ENCODE results near the gene MYO7A. TPM values are rescaled to one million over a fixed set of nuclear protein-coding genes. Genes with fewer than 3 reads are reported as not detected.
"Not testable (repeated sequence)": the region's sequence is repeated elsewhere in the genome, so short reads cannot be mapped to it uniquely, and the experiment has no call there.

MYO7A gene
- total RNA-seq, 1 donor from 2014 or later, result 0.18 TPM

DNA sequence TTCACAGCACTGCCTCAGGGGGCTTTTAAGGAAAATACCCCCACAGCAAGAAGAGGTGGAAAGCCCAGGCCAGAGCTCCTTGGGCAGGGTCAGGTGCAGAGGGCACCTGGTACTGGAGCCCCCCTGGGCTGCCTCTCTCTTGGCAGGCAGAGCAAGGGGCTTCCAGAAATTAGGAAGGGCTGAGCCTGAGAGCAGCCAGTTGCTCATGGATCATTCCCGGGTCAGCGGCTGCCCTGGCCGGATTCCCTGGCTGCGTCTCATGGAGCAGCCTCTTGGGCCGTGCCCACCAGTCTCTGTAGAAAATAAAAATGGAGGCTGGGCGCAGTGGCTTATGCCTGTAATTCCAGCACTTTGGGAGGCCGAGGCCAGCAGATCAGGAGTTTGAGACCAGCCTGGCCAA lies 35.7 kb upstream of the MYO7A start:
- DNase-seq (ENCODE audit: extremely low read depth, low read depth, low spot score), result no peak

DNA sequence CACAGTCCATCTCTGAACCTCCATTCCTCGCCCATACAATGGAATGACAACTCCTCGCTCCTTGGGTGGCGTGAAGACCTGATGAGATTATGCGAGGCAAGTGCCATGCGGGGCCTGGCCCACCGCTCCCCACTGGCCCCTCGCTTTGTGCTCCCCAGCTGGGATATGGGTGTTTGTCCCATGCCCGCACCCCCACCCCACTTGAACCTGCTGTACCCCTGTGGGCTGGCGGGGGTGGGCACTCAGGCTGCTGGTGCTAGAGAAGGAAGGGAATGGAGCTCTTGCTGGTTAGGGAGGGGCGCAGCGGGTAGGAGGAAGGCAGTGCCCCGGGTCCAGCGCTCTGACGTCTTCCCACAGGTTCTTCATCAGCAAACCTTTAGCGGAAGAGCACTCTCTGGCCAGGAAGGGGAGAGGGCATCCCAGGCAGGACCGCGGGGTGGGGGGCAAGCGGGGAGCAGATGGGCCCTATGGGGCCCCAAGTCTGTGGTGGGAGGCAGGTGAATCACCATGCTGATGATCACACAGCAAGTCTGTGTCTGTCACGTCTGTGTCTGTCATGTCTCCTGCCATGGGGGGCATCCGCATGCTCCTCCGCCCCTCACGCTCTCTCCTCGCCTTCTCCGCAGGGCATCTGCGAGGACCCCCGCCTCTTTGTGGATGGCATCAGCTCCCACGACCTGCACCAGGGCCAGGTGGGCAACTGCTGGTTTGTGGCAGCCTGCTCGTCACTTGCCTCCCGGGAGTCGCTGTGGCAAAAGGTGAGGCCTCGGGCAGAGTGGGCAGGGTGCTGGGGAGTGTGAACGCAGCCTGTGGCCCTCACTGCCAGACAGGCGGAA lies 34.8 kb upstream of the MYO7A start:
- DNase-seq (ENCODE audit: extremely low read depth, low read depth, low spot score), result no peak

DNA sequence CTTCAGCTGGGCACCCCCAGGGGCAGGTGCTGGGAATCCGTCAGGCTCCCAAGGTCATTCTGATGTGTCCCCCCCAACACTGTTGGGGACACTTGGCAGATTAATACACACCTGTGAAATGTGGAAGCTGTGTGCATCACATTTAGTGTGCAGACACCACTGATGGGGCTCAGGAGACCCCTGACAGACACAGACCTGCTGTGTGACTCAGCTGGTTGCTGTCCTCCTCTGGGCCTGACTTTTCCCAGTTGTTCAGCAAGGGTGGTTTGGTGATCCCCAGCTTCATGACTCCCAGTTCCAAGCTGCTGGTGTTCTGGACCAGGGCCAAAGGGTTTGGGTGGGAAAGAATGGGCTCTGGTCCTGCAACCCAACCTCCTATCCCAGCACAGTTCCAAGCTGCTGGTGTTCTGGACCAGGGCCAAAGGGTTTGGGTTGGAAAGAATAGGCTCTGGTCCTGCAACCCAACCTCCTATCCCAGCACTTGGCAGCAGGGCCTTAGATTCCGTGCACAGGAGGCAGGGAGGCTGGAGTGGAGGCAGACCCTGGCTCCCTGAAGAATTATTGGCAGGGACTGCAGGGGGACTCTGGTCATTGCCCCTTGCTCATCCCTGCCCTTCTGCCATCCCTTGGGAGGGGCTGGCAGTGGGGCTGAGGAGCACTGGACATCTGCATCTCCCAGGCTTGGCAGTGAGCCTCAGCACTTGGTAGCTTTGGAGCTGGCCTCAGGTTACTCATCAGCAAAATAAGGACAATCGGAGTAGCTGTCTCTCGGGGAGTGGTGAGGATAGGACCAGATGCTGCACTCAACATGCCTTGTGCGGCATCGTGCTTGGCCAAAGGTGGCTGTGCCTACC lies 33.8 kb upstream of the MYO7A start:
- DNase-seq (ENCODE audit: extremely low read depth, low read depth, low spot score), result no peak

DNA sequence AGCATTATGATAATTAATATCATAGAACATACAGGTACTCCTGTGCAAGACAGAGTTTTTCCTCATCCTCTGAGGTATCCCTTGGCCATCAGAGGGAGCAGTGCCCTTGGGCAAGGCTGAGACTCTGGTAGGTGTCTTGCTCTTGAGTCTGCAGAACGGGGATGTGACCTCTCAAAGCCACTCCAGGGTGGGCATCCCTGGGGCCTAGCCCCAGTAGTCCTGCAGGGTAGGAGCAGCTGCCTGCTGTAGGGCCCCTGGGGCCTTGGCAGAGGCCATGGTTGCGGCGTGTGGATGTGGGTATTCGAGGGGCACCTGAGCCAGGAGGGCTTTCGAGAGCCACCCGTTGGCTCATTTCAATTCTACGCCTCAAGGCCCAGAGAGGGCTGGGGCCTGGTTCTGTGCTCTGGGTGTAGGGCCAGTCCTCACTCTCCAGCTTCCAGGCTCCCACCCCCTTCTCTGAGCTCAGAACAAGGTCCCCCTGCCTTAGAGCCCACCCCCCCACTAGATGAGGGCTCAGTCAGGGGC lies 33.1 kb upstream of the MYO7A start:
- DNase-seq (ENCODE audit: extremely low read depth, low read depth, low spot score), result no peak

DNA sequence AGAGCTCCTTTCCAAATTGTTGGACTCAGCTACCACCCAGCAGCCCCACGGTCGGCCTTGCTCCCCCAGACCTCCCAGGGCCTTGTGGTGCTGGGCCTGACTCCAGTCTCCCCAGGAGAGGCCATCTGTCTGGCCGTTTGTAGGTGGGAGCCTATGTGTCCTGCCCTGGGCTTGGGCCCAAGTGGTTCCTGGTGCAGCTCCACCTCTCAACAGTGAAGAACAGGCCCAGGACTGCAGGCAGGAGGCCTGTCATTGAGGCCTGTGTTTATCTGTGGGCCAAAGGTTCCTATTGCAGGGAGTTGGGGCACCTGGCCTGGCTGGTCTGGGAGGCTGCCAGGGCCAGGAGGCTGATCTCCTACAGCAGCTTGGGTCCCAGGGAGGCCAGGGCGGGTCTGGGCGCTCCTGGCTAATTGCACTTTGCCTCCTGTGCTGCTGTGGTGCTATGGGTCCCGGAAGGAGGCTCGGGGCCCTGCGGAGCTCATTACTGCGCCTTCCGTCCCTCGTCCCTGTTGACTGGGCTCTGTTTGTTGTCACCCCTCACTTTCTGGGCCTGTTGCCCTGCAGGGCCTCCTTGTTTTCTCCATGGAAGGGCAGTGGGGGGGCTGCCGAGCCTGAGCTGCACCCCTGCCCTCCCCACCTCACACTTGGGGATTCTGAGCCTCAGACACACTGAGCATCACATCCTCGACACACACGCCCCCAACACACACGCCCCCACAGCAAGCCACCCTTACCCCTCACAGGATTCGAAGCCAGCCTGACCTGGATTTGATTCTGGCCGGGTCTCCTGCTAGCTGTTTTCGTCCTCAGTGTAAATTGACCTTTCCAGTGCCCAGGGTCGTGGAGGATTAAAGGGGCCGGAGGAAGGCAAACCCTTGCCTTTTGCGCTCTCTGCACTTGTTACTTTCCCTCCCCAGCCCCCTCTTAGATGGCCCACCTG lies 32.2 kb upstream of the MYO7A start:
- no peak for DNase-seq (ENCODE audit: extremely low read depth, low read depth, low spot score)

DNA sequence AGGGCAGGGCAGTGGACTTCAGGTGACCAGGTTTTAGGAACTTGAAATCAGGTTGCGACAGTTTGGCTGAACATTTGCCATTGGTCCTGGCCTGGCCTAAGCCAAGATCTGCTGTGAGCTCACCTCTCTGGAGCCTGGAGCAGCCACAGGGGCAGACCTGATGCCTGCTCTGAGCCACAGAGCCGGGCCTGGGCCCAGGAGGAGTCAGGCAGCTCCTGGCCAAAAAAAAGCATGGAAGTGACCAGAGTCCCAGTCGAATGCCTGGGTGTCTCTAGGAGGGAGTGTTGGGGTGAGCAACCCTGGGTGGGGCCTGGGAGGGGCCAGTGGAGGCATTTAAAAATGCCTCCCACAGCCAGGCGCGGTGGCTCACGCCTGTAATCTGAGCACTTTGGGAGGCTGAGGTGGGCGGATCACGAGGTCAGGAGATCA lies 31.4 kb upstream of the MYO7A start:
- DNase-seq (ENCODE audit: extremely low read depth, low read depth, low spot score), result no peak

DNA sequence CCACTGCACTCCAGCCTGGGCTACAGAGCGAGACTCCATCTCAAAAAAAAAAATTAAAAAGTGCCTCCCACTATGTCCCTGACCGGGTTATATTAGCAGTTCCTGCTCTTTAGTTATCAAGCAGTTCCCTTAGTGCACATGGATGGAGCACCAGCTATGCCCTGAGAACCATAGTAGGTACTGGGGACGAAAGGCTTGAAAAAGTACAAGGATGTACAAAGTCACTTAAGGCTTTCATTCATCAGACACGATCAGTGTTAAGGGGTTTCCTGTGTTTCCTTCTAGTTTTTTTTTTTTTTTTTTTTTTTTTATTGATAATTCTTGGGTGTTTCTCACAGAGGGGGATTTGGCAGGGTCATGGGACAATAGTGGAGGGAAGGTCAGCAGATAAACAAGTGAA lies 30.9 kb upstream of the MYO7A start:
- not testable (repeated sequence) for DNase-seq (ENCODE audit: extremely low read depth, low read depth, low spot score)

DNA sequence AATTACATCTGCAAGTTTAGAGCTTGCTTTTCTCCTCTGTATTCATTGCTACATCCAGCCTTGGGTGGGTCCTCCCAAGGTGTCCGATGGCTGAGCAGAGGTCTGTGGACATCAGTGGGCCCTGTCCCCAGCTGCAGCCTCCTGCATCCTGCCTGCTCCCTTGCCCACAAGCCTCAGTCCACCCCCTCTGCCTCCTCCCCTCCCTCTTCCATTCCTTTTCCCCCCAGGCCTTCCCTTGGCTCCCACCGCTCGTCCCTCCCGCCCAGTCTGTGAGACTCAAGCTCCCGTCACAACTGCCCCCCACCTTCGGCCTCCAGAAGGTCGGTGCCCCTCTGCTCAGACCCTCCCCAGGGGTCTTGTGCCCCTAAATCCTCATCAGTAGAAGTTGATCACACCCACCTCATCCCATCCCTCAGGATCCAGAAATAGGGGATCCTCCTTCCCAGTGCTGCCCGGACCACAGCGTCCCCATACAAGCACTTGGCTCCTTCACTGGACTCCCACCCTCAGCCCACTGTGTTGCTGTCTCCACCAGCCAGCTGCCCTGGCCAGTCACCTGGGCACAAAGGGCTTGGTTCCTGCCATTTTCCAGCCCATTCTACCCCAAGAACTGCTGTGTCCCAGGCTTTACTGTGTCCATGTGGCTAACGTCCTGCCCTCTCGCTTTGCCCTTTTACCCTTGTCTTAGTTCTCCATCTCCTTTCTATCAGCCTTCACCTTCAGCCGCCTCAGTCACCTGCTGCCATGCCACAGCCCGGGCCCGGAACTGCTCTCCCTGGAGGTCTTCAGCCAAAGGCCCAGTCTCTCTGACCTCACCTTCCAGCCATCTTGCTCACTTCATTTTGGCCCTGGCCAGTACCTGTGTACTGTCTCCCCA lies 27.6 kb upstream of the MYO7A start:
- no peak for DNase-seq (ENCODE audit: extremely low read depth, low read depth, low spot score)

DNA sequence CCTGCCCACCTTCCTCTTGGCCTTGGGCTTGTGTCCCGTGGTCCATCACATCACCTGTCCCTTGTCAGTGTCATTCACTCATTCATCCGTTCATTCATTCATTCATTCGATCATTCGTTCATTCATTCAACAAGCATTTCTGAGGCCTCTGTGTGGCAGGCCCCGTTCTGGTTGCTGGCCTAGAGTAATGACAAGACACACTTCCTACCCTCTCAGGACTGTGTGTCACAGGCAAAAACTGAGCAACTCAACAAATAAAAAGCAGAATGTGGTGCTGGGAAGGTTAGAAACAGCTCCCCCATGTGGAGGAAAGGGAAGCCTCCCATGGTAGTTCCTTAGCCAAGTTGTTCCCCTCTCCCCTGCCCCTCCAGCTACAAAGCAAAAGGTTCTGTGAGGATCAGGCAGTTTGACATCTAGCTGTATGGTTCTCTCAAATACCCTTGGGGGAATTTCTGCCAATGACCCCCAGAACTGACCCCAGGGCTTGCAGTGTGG lies 27.0 kb upstream of the MYO7A start:
- DNase-seq (ENCODE audit: extremely low read depth, low read depth, low spot score), result no peak

DNA sequence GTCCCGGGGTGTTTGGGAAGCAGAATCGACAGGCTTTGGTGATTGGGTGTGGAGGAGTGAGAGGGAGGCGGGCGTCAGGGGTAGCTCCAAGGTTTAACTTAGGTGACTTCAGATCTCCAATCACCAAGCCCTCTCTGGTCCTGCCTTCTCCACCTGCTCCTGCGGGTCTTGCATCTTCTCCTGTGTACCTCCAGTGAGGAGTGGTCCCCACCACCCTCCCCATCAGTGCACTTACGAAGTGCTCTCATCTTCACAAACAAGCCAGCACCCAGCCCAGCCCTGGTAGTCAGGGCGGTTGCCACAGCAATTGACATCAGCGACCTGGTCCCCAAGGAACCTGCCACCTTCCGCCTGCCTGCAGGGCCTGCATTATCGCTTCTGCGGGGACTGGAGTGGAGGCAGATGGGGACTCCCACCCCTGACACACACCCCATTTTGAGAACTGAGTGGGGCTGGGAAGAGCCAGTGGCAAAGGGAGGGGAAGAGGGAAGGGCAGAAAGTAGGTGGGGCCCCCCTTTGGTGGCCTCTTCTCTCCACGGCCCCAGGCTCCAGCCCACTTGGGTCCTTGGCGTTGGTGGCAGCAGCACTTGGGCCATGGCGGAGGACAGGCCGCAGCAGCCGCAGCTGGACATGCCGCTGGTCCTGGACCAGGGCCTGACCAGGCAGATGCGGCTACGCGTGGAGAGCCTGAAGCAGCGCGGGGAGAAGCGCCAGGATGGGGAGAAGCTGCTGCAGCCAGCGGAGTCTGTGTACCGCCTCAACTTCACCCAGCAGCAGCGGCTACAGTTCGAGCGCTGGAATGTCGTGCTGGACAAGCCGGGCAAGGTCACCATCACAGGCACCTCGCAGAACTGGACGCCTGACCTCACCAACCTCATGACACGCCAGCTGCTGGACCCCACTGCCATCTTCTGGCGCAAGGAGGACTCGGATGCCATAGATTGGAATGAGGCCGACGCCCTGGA lies 25.5 kb upstream of the MYO7A start, which contains the start of gene OMP:
Gene OMP (plus strand): TSS at position 595 of the 965 bp plus-strand sequence. CDS start 0 bp downstream, at position 595.
- DNase-seq (ENCODE audit: extremely low read depth, low read depth, low spot score), result no peak

DNA sequence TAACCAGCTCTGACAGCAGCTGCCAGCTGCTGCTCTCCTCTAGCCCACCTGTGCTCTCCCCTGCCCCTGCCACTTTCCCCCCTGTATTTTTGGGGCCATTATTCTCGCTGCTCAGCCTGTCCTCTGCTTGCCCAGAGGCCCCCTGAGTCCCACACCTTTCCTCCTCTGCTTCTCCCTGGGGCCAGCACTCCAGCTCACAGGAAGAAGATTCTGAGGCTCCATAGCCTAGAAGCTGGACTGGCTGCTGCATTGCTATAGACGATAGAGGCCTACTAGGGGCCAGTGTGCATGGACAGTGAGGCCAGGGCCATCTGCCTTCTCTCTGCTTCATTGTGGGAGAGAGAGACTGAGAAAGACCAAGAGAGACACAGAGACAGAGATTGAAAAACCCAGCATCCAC lies 24.7 kb upstream of the MYO7A start:
- no peak for DNase-seq (ENCODE audit: extremely low read depth, low read depth, low spot score)

DNA sequence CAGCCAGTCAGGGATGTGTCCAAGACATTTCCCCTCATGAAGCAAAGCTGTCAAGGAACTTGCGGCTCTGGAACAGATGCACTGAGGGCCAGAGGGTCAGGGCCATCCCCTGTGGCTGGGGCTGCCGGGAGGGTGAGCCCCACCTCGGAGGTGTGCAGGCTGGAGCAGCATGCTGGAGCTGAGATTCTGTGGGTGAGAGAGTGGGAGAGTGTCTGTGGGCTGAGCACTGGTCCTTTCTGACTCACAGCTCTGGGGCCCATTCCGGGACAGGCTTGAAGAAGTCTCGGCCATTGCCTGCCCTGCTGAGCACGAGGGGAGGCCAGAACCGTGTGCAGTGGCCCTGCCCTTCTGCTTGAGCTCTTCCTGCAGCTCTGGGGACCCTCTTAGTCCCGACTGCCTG lies 23.3 kb upstream of the MYO7A start:
- no peak for DNase-seq (ENCODE audit: extremely low read depth, low read depth, low spot score)

DNA sequence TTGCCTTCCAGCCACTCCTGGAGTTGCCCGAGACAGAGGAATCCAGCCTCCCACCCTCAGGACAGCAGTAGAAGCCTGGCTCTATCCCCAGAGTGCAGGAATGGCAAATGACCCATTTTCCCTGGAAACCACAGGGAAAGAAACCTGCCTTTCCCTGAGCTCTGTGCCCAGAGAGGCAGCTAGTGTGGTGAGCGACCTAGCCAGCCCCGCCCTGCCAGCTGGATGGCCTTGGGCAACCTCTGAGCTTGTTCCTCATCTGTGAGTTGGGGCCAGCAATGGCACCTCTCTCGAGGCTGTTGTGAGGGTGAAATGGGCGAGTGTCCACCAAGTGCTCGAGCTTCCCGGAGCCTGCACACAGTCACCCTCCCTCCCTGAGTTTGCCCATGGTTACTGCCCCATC lies 21.7 kb upstream of the MYO7A start:
- DNase-seq (ENCODE audit: extremely low read depth, low read depth, low spot score), result no peak

DNA sequence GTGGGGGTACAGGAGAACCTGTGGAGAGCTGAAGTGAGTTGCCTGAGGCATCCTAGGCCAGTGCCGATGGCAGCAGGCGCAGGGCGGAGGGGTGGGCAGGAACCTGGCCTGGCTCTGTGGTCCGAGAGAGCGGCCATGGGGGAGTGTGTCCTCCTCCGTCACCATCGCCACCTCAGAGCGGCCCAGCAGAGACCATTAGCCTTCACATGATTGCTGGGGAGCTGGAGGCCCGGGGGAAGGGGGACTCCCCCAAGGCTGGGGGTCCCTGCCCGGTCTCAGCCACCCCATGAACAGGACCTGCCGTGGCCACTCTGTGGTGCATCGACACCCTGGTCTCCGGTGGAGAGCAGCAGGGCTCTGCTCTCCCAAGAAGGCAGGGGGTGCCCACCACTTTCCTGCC lies 21.3 kb upstream of the MYO7A start:
- DNase-seq (ENCODE audit: extremely low read depth, low read depth, low spot score), result no peak

DNA sequence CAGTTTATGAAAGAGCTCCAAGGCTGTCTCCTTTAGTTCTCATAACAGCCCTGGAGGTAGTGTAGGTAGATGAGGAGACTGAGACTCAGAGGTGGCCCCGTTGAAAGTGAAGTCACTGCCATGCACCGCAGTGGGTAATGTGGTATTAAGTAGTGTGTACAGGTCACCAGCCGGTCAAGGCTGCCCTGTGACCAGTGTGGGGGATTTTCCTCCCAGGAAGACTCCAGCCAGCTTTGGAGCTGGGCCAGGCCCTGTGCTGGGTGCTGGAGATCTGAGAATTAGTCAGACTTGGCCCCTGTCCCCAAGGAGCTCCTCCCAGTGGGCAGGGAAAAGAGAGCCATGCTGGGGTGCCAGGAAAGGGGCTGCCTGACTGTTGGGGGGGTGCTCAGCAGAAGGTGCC lies 20.1 kb upstream of the MYO7A start:
- no peak for DNase-seq (ENCODE audit: extremely low read depth, low read depth, low spot score)

DNA sequence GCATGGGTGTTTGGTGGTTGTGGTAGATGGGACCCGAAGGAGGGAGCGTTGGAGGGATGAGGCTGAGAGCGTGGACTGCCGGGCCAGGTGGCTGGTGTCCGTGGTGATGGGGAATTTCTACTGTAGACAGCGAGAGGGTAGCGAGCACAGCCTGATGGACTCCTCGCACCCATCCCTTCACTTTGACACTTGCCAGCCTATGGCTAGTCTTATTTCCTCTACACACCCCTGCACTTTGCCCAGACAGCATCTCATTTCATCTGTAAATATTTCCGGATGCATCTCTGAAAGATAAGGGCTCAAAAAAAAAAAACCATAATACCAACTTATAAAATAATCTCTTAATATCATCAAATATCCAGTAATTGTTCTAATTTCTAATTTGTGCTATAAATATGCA lies 19.6 kb upstream of the MYO7A start:
- DNase-seq (ENCODE audit: extremely low read depth, low read depth, low spot score), result no peak

DNA sequence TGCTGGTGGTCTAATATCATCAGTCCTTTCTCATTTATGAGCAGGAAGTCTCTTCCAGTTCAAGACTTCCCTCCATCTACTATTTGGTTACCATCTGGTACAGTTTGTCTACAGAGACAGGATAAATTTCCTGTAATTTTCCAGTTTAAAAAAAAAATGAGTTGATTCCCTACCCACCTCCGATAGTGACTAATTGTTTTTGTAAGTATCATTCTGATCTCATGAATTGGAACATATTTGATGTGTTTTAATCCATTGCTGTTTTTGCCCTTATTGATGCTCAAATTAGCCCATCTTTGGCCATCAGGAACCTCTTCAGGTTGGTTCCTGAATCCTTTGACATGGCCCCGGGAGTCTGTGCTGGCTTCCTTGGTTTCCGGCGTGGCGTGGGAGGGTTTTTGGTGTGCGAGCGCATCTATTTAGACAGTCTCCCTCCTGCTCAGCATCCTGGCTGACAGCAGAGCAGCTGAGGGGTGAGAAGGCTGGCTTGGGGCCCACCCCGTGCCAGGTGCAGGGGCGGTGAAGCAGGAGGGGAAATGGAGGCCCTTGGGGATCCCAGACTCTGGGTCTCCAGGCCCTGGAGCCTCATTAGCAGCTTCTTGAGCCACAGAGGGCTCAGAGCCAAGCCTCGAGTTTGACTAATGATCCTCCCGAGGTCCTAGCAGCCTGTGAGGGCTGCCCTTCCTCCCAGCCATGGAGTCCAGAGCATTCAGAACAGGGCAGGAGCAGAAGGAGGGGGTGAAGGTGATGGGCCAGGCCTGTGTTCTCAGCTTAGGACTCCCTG lies 18.6 kb upstream of the MYO7A start:
- DNase-seq (ENCODE audit: extremely low read depth, low read depth, low spot score), result no peak

All from glomerular endothelial cell (primary cell).